ENCODE measurements around the gene NEUROD2. TPM values are rescaled to one million over a fixed set of nuclear protein-coding genes. Genes with fewer than 3 reads are reported as not detected.

NEUROD2 gene
- total RNA-seq, 1 experiment from 2014 or later: not detected

DNA sequence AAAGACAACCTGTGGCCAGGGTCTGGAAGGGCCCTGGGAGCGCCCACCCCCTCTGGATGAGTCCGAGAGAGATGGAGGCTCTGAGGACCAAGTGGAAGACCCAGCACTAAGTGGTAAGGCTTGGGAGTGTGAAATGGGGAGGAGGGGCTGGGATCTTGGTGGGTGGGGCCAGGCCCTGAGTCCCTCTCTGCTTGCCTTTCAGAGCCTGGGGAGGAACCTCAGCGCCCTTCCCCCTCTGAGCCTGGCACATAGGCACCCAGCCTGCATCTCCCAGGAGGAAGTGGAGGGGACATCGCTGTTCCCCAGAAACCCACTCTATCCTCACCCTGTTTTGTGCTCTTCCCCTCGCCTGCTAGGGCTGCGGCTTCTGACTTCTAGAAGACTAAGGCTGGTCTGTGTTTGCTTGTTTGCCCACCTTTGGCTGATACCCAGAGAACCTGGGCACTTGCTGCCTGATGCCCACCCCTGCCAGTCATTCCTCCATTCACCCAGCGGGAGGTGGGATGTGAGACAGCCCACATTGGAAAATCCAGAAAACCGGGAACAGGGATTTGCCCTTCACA, 28.0 kb upstream of the NEUROD2 start:
- DNase-seq (ENCODE audit: low read depth): no peak

DNA sequence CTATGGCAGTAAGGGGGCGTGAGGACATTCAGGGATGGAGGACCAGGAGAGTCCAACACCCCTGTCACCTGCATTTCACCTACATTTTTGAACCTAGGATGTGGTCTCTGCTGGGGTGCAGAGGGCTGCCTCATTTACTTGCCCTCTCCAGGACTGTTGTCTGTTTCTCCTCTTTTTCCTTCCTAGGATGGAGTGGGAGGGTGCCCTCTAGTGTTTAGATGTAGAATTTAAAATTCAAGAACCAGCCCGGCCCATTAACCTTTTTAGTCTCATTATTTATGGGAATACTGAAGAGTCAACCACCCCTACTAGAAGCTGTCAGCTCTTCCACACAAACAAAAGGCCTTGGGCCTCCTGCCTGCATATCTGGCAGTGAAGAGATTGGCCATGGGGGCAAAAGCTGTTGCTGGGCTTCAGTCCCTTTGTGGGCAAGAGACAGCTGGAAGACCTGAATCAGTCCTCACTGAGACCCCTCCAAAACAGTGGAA, 26.7 kb upstream of the NEUROD2 start:
- peak; percentile 41 for DNase-seq (ENCODE audit: low read depth)

DNA sequence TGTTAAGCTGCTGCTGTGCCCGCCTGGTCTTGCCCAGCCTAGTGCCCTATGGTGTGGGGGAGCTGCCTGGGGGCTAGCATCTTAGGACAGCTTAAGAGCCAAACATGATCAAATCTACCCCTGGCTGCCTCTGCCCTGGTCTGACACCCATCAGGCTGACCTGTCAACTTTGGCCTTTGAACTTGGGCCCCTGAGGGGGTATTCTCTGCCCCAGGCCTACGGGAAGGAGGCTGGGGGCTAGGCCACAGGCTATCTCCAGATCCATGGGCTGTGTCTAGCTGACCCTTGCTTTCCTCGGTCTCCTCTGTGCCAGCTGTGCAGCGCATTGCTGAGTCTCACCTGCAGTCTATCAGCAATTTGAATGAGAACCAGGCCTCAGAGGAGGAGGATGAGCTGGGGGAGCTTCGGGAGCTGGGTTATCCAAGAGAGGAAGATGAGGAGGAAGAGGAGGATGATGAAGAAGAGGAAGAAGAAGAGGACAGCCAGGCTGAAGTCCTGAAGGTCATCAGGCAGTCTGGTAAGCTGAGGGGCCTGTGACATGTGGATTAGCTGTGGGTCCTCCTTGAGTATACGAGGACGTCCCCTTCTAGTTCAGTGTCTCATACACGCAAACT, 26.0 kb upstream of the NEUROD2 start:
- no peak for DNase-seq (ENCODE audit: low read depth)

DNA sequence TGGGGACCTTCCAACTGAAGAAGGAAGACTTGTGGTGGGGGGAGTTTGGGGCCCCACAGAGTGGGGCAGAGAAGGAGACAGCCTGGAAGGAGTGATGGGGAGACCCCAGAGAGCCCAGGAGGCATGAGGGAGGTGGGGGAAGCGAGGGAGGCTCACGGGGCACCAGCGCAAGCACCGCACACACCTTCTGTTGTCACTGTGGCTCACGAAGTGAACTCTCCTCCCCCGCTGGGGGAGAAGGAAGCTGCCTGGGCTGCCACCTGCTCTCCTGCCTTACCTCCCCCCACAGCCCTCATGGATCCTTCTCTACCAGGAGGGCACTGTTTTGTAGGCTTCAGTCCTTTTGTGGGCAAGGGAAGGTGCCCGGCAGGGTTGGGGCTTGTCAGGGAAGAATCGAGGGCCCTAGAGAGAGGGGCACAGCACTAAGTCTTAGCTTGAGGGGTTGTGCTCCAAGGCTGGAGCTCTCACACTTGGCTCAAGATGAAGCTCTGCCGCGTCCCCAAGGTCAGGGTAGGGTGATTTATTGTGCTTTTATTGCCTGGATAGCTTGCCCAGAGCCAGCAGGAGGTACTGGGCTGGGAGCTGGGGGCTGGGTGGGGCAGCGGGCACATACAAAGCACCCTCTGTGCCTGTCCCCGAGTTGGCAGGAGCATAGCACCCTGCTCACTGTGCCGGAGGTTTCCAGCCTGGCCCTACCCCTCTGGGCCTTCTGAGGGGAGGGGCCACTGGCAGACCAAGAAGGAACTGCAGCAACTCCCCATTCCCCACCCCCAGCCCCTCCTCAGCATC, 24.6 kb upstream of the NEUROD2 start:
- no peak for DNase-seq (ENCODE audit: low read depth)

DNA sequence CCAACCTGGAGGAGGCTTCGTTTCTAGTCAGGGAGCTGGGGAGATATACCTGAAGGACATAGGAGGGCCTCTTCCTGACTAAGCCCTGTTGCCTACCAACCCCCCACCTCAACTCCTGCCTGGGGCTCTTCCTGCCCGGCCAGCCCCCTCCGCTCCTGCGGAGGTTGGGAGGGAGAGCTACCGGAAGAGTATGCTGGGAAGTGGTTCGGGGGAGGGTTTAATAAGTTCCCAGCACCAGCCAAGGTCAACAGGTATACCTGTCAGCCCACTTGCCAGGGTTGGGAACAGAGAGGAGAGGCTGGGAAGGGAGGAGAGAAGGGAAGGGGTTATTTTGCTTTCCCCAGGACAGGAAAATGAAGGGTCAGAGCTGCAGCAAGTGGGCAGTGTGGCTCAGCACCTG, 23.7 kb upstream of the NEUROD2 start:
- peak; percentile 28 for DNase-seq (ENCODE audit: low read depth)

DNA sequence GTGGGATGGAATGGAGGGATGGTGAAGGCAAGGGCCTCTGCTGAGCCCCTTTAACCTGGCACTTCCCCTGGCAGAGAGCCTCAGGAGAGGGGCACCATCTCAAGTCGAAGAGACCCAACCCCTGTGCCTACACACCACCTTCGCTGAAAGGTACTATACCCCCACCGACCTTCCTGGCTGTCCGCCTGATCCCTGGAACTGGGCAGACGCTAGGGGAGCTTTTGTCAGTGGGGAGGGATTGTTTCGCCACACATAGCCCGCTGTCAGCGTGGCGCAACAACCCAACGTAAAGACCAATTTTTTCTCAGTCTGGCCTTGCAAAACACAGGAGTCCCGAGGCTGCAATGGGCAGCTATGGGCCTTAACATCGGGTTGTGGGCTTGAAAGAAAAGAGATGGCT, 22.2 kb upstream of the NEUROD2 start:
- no peak for DNase-seq (ENCODE audit: low read depth)

DNA sequence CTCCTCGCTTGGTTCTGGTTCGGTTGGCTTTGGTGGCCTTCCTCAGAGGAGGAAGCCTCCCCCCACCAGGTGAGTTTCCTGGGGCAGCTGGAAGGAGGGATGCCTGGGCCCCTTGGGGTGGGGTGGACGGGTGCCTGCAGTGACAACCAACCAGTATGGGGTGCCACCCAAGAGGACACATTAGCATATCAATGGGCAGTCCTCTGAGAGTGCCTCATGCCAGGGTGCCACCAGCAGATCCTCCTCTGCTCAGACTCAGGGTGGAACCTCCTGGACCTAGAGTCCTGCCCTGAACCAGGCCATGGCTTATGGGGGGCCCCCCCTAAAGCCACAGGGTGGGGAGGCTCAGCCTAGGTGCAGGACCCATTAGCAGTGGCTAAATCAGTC, 21.8 kb upstream of the NEUROD2 start:
- DNase-seq (ENCODE audit: low read depth): no peak

DNA sequence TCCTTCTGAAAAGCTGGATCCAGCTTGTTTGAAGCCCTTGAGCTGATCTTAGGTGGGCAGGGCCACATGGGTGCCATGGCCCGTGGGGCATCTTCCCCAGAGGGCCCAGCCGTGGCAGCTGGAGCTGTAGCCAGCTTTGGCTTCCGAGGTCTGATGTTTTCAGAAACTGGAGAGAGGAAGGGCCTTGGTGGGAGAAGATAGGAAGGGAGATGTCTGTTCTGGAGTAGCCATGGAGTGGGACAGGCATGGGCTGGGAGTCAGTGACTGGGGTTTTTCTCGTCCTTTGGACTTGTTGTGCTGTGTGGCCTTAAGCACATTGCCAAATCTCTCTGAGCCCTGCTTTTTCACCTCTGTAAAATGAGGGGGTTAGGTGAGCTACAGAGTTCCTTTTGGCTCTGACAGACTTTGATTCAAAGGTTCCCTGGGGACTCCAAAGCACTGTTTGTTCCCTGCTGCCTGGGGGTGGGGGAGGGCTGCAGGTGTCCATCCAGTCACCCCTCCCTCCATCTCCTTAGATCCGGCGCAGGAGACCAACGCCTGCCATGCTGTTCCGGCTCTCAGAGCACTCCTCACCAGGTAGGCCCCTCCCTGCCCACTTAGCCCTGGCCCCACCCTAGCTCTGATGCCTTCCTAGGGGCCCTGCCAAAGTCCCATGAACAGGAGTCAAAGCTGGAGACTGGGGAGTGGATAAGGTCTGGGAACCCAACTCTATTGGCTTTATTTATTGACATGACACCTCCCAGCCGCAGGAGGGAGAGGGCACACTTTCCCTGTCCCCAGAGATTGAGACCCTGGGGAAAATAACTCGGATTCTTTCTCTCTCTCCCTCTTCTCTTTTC, 21.2 kb upstream of the NEUROD2 start:
- DNase-seq (ENCODE audit: low read depth): no peak

DNA sequence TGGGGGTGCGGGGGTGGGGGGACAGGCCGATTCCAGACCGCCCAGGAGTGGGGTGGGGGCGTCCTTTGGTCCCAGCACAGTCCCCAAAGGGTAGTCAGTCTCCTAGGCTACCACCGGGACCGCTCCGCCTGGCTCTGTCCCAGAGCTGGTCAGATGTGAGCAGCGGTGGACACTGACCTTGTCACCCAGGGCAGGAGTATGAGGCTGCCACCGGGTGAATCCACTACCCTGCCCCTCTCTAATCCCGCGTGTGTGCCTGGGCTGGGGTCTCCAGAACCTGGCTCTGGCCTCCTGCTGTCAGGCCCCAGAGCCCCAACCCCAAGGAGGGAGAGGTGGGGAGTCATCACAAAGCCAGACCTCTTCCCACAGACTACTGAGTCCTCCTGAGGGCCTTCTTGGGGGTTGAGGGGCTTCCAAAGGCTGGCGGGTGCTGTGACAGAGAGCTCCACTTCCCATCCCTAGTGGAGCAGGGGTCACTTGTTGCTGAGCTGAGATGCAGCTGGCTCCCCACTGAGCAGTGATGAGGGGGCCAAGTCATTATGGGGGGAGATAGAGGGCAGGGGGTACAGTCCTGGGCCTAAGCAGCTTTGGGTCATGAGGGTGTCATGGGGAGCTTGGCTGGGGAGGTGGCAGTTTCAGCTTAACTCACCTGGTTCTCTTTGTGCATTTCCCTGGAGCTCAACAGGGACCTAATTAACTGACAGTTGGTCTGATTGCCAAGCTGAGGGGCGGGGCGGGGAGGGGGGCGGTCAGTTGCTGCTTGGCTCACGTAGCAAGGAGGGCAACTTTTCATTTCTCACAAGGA, 20.2 kb upstream of the NEUROD2 start:
- no peak for DNase-seq (ENCODE audit: low read depth)

DNA sequence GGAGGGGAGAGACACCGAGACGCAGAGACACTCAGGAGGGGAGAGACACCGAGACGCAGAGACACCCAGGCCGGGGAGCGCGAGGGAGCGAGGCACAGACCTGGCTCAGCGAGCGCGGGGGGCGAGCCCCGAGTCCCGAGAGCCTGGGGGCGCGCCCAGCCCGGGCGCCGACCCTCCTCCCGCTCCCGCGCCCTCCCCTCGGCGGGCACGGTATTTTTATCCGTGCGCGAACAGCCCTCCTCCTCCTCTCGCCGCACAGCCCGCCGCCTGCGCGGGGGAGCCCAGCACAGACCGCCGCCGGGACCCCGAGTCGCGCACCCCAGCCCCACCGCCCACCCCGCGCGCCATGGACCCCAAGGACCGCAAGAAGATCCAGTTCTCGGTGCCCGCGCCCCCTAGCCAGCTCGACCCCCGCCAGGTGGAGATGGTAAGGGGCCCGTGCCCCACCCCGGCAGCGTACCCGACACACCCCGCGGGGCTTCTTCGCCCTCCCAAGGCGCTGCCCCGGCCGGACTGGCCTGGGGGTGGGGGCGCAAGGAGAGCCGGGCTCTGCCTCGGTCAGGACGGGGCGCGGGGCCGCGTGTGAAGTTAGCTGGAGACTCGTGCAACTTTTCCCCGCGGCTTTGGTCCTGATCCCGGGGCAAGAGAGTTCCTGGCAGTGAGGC, 19.5 kb upstream of the NEUROD2 start:
- no peak for DNase-seq (ENCODE audit: low read depth)

DNA sequence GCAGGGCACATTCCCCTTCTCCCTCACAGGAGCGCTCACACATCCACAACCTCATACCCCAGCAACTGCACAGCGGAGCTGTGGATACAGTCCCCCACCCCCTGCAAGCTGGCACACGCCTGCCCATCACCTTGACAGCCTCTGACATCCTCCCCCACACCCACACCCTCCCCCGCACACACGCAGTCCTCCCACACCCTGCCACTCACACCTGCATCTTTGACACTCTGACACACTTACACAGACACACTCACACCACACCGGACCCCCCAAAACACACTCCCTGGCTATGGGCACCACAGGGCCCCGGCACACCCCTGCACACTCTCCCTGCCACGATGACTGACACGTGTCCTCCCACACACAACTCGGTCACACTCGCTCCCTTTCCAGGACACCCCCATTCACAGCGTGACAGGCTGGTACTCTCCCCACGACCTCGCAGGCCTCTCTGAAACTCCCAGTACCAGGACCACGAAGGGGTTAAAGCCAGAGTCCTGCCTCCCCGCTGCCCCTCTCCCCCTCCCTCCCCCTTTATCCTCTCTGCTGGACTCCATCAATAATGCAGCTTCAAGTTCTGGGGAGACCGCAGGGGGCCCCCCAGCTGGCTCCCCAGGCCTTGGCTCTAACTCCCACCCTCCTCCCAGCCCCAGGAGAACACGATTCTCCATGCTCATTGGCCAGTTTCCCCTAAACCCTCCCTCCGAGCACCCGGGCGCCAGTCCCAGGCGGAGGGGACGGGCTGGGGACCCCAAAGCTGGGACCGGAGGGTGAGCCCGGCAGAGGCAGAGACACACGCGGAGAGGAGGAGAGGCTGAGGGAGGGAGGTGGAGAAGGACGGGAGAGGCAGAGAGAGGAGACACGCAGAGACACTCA, 18.7 kb upstream of the NEUROD2 start, which contains the start of gene PPP1R1B:
Gene PPP1R1B (plus strand): TSS at position 782 of the 876 bp plus-strand sequence. CDS start 441 bp downstream, outside the sequence.
- DNase-seq (ENCODE audit: low read depth): no peak

DNA sequence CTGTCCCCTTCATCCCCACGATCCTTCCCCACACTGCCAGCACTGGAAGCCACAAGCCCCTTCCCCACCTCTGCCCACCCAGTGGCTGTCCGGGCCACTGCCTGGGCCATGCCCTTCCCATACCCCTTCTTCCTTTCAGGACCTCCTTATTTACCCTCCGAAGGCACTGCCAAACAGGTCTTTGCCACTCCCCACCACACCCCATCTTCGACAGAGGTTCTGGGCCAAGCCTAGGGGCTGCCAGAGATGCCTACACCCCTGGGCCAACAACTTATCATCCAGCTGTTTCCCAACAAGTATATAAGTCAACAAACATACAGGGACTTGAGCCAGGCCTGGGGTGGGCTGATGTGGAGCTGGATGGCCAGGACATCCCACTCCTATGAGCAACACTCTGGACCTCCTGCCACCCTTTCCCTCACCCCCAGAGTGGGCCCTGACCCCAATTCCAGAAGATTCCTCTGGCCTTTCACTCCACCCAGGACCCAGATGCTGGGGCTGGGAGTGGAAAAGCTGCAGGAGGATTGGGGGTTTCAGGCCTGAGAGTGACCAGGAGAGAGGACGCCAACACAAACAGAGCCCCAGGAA, 17.6 kb upstream of the NEUROD2 start:
- no peak for DNase-seq (ENCODE audit: low read depth)

DNA sequence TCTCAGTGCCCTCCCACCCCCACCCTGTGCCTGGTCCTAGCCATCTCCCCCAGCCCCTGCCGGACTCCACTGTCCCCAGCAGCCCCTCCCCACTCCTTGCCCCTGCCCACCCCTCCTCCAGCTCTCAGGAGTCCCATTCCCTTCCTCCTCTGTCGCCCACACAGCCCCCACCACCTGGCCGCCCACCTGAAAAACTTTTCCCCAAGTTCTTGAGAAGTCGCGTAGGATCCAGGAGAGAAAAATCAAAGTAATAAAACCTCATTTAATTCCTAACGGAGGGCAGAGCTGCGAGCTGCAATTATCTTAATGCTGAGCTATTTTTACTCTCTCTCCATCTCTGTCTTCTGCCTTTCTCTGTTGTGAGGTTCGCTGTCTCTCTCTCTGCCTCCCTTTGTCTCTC, 16.6 kb upstream of the NEUROD2 start:
- no peak for DNase-seq (ENCODE audit: low read depth)

DNA sequence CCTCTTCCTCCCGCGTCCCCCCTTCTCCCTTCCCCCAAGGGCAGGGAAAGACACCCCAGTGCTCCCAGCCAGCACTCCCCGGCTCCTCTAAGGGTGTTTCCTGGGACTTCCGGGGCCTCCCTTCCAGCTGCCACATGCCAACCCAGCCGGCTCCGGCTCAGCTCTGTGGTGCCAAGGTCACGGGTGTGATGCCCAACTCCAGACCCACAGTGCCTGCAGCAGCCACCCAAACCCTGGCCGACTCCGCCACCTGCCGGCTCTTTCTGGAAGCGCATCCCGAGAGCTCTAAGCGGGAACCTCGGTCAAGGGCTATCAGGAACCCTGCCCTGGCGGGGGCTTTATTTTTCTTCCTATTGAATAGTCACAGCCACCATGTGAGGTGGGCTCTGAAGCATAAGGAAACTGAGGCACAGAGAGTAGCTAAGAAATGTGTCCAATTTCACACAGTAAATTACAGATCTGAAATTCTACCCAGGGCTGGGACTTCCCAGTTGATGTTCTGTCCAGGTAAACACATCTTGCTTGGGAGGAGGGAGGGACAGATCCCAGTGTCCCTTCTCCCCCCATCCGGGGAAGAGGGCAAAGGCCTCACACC, 15.7 kb upstream of the NEUROD2 start:
- DNase-seq (ENCODE audit: low read depth): peak; percentile 66

DNA sequence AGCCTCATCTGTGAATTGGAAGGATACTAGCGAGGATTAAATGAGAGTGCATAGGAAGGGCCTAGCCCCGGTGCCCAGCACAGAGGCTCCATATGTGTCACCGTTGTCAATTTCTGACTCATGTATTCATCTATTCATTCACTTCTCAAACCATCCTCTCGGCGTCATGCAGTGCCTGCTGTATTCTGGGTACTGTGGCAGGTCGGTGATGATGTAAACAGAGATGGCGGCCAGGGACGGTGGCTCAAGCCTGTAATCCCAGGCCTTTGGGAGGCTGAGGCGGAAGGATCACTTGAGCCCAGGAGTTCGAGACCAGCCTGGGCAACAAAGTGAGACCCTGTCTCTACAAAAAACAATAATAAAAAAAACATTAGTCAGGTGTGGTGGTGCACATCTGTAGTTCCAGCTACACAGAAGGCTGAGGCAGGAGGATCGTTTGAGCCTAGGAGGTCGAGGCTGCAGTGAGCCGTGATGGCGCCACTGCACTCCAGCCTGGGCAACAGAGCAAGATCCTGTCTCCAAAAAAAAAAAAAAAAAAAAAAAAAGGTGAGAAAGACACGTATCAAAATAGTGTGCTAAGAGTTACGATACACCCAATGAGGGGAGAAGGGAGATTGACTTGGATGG, 14.8 kb upstream of the NEUROD2 start:
- peak; percentile 87 for DNase-seq (ENCODE audit: low read depth)

DNA sequence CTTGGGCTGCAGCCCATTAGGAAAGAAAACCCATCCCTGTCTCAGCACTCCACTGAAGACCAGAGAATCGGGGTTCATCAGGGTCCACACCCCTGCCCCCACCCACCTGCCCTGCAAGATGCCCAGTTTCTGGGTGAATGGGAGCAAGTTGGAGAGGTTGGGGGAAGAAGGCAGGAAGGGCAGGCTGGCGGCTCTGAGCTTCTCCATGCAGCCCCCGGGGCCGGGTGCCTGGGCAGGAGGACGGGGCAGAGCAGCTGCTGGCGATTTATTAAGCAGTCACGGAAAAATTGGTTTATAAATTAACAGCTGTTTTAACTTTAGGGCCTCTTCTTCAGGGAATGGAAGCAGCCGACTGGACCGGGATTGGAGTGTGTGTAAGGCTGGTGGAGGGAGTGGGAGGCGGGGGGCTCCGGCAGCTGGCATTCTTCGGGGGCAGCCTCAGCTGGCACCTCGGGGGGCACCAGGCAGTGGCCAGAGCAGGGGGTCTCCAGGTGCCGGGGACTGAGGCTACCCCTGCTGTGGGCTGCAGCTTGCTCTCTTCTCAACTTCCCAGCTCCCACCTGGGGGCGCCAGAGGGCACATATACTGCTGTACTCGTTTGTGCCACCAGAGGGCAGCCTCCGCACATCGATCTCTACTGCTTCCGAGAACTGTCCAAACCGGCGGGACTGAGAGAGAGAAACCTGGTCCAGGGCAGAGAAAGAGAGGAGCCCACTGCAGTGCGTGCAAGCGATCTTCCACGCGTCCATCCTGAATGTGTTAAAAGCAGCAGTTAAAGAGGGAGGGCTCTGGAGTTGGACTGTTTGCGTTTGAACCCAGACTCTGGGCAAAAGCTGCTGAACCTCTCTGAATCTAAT, 14.0 kb upstream of the NEUROD2 start:
- DNase-seq (ENCODE audit: low read depth): peak; percentile 84

DNA sequence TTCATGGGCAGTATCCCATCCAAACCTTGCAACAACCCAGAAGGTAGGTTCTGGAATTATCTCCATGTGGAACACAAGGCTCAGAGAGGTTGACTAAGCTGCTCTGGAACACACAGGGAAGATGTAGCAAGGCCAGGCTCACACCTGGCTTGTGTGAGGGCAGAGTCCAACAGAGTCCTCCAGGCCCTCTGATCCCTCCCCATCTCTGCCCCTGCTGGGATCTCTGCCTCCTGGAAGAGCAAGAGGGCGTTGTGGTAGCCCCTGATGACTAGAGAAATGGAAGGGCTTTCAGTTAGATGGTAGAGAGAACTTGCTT, 12.0 kb upstream of the NEUROD2 start:
- DNase-seq (ENCODE audit: low read depth): no peak

Measured in HT1080 (cell line).